Activated naive CD4-positive, alpha-beta T cell treated with anti-CD3 and anti-CD28 coated beads, Interleukin-2, amount 50 U/mL, for 24 hours (primary cell): Measurements from ENCODE around the gene TLE4.
A peak's percentile ranks its signal among the peaks of the same experiment; 100 is the strongest.

Experiments used
- H3K27ac Mint-ChIP-seq: one replicate; pipeline ENCODE4 v1.8.0; 2021; ENCODE audit warnings: mild to moderate bottlenecking, mixed read lengths
- H3K27me3 Mint-ChIP-seq: one replicate; pipeline ENCODE4 v1.8.0; 2021; ENCODE audit warnings: mixed read lengths
- H3K36me3 Mint-ChIP-seq: one replicate; pipeline ENCODE4 v1.8.0; 2021; ENCODE audit warnings: mixed read lengths
- H3K4me1 Mint-ChIP-seq: one replicate; pipeline ENCODE4 v1.8.0; 2021; ENCODE audit warnings: mixed read lengths
- H3K4me3 Mint-ChIP-seq: one replicate; pipeline ENCODE4 v1.8.0; 2021; ENCODE audit warnings: mild to moderate bottlenecking, mixed read lengths
- H3K9me3 Mint-ChIP-seq: one replicate; pipeline ENCODE4 v1.8.0; 2021; ENCODE audit warnings: mixed read lengths

Gene TLE4

DNA sequence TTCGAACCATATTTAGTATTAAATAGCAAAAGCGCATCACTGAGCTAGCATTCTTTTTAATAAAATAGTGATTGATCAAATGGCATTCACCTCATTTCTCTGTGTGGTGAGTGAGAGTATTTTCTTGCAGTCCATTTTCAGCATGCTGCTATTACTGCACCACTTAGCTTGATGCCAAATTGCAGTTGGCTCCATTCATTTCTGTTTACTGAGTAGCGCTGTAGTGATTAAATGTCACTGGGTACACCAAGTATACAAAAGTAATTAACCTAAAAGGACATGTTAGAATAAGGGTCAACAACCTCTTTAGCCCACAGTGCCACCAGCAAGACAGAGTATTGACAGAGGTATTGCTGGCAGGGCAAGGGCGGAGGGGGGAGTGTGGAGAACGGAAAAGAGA, 122.0 kb downstream of the TLE4 start:
- H3K36me3 Mint-ChIP-seq: peaks cover 5% of the 10 kb centered on the region
- H3K27me3 Mint-ChIP-seq: no peaks in the 10 kb centered on the region
- H3K4me3 Mint-ChIP-seq: no peak overlapping the region
- no peaks in the 10 kb centered on the region for H3K9me3 Mint-ChIP-seq
- peaks cover 77% of the 10 kb centered on the region for H3K4me1 Mint-ChIP-seq
- no peak overlapping the region for H3K27ac Mint-ChIP-seq

DNA sequence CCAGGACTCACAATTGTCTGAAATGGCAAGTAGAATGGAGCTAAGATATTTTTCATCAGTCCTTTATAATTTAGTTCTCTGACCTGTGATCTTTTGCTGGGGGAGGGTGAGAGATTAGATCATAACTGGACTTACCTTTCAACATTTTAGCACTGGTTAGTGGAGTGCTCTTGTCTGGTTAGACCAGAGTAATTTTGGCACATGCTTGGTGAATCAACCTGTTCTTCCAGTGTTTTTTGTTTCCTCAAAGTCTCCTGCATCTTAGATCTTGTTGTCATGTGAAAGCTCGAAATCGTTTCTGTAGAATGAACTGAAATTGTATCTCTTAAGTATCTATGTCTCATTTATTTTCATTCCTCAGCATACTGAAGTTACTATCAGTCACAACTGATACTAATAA, 122.4 kb downstream of the TLE4 start:
- peaks cover 78% of the 10 kb centered on the region for H3K4me1 Mint-ChIP-seq
- peaks cover 5% of the 10 kb centered on the region for H3K36me3 Mint-ChIP-seq
- no peak overlapping the region for H3K4me3 Mint-ChIP-seq
- H3K27me3 Mint-ChIP-seq: no peaks in the 10 kb centered on the region
- H3K9me3 Mint-ChIP-seq: no peaks in the 10 kb centered on the region
- H3K27ac Mint-ChIP-seq: no peak overlapping the region

DNA sequence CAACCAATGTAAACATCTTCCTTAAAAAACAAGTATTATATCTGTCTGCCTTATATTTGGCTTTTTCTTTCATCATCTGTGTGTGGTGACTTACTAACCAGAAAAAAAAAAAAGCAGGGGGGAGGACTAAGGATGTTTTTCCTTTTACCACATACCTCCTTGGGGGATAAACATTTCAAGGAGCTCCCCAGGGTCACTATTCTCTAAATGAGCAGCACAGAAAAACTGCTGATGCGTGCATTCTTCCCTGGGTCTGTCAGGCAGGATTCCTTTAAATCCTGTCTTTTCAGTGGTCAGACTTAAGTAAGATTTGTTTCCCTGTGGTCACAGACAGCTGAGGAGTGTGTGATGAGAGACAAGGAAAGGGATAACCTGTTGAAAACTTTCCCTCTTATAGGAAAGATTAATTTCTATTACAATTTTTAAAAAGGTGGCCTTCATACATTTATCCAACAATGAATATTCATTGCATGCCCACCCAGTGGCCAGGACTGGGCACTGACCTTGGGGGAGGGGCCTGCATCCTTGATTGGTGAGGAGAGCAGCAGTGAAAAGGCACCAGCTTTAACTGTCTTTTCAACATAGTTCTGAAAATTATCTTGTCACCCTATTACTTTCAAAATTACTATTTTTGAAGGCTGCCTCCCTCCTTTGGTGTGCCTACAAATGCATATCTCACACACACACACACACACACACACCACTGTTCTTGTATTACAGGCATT, 123.1 kb downstream of the TLE4 start:
- no peaks in the 10 kb centered on the region for H3K9me3 Mint-ChIP-seq
- H3K27me3 Mint-ChIP-seq: no peaks in the 10 kb centered on the region
- H3K36me3 Mint-ChIP-seq: peaks cover 5% of the 10 kb centered on the region
- H3K4me1 Mint-ChIP-seq: peaks cover 84% of the 10 kb centered on the region
- H3K27ac Mint-ChIP-seq: no peak overlapping the region
- no peak overlapping the region for H3K4me3 Mint-ChIP-seq

DNA sequence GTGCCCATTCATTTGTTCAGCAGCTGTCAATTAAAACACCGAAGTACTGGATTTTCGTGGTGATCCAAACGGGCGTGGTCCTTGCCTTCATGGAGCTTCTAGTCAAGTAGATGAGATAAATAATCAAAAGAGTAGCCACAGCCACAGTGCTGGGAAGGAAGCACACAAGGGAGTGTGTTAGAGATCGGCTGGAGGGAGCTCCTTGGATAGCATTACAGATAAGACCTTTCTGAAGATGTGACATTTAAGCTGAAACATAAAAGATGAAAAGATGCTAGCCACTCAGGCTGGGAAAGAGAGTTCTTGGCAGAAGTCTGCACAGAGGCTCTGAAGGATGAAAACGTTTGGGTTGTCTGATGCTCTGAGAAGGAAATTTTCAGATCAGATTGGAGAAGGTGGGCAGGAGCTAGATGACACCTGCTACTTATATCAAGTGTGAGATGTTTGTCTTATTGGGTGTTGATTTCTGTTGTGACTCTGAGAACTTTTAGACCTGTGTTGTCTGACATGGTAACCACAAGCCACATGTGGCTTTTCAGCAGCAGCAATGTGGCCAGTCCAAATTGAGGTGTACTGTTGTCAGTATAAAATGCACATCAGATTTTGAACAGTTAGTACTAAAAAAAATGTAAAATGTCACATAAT, 123.9 kb downstream of the TLE4 start:
- Mint-ChIP-seq H3K4me1 (peaks cover 88% of the 10 kb centered on the region), H3K9me3 (no peaks in the 10 kb centered on the region), H3K27ac (peak overlapping the region; percentile 38), H3K36me3 (peaks cover 3% of the 10 kb centered on the region), H3K27me3 (no peaks in the 10 kb centered on the region), H3K4me3 (no peak overlapping the region)

DNA sequence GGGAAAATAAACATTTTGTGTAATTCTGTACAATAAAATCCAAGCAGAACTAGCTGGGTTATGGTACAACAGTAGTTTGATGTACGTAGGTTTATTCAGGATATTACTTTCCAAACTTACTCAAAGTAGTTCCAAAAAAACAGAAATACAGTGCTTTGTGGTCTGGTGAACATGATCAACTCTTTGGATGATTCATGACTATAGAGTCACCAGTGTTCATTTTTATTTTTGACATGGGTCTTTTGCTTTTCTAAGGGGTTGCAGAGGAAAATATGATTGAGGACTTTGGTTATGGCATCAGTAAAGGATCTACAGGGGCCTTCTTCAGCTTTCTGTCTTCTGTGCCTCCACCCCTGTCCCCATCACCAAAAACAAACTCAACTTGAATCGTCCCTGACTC, 127.2 kb downstream of the TLE4 start:
- no peak overlapping the region for H3K27ac Mint-ChIP-seq
- H3K36me3 Mint-ChIP-seq: no peaks in the 10 kb centered on the region
- H3K27me3 Mint-ChIP-seq: no peaks in the 10 kb centered on the region
- H3K9me3 Mint-ChIP-seq: no peaks in the 10 kb centered on the region
- H3K4me3 Mint-ChIP-seq: no peak overlapping the region
- H3K4me1 Mint-ChIP-seq: peaks cover 68% of the 10 kb centered on the region

DNA sequence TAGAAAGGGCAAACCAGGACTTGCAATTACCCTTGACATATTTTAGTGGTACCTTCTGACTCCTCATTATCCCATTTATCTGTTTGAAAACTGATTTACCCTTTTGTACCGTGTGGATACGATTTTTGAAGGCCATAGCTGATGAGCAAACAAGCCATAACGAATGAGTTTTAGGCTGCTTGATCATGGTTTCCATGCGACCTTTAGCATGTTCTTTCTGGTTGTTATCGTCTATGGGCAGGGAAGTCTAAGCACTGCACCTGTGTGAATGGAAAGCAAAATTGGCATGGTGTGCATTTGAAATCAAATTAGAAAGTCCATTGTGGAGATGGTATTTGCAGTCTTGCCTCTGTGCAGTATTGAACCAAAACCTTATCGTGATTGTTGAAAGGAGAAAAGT, 127.7 kb downstream of the TLE4 start:
- Mint-ChIP-seq H3K27ac (no peak overlapping the region), H3K4me3 (no peak overlapping the region), H3K9me3 (no peaks in the 10 kb centered on the region), H3K36me3 (peaks cover 3% of the 10 kb centered on the region), H3K27me3 (no peaks in the 10 kb centered on the region), H3K4me1 (peaks cover 63% of the 10 kb centered on the region)

DNA sequence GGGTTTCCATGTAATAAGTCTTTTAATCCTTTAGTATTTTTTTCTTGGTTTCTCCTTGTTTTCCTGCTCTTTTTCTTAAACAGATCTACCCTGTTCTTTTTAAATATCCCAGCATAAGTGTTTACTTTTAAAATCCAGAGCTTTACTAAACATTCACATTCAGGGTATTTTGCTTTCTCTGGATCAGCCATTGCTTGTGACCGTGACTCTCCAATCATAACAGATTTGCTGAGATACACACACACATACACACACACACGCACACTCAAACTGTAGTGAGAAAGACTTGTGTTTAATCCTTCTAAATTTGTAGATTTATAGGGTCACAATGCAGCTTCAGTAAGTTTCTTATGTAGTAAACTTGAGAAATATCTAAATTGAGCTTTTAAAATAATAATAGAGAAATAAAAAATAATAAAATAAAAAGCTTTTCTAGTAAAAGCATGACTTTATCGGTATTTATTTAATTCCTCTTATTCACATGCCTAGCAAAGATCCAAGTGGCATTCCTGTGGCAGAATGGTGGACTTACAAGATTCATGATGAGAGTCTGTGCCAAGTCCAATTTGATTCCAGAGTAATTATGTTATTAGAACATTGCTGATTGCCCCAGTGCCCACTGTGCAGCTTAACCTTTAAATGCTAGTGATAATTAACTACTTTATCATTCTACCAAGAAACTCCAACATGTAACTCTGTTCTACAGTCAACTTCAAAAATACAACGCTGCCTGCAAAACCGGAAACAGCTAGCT, 129.0 kb downstream of the TLE4 start:
- Mint-ChIP-seq H3K4me3 (no peak overlapping the region), H3K9me3 (no peaks in the 10 kb centered on the region), H3K27ac (no peak overlapping the region), H3K27me3 (no peaks in the 10 kb centered on the region), H3K36me3 (peaks cover 11% of the 10 kb centered on the region), H3K4me1 (peaks cover 53% of the 10 kb centered on the region)

DNA sequence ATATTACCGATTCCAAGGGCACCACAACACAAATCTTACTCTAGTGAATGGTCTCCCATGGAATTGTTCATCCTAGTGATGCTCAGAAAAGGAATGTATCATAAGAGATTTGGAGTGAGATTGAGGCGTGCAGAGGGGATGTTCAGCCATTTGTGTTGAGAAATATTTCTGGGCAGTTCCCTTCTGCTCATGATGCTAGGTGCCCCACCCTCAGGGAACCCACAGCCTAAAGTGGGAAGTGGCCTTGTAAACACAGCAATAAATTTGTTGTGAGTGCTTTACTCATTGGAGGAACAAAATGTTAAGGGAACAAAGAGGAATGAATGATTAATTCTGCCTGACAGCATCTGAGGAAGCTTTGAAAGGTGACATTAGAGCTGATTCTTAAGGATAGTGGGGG, 129.9 kb downstream of the TLE4 start:
- H3K9me3 Mint-ChIP-seq: no peaks in the 10 kb centered on the region
- H3K36me3 Mint-ChIP-seq: peaks cover 12% of the 10 kb centered on the region
- peaks cover 48% of the 10 kb centered on the region for H3K4me1 Mint-ChIP-seq
- H3K27me3 Mint-ChIP-seq: no peaks in the 10 kb centered on the region
- H3K27ac Mint-ChIP-seq: no peak overlapping the region
- H3K4me3 Mint-ChIP-seq: no peak overlapping the region

DNA sequence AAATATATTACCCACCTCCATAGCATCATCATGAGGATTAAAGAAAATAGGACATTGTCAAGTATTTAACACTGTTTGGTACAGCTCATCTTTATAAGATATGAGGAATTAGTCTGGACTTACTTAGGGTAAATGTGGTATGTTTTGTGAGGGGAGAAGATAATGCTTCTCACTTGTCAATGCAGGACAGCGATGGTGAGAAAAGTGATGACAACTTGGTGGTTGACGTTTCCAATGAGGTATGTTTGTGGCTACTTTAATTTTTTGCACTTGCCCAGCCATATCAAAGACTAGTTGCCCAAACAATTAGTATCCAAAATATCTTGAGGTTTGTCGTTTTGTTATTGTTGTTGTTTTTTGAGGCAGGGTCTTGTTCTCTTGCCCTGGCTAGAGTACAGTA, 133.9 kb downstream of the TLE4 start:
- H3K27ac Mint-ChIP-seq: no peak overlapping the region
- peaks cover 14% of the 10 kb centered on the region for H3K4me1 Mint-ChIP-seq
- H3K36me3 Mint-ChIP-seq: peaks cover 24% of the 10 kb centered on the region
- no peaks in the 10 kb centered on the region for H3K27me3 Mint-ChIP-seq
- no peak overlapping the region for H3K4me3 Mint-ChIP-seq
- no peaks in the 10 kb centered on the region for H3K9me3 Mint-ChIP-seq

DNA sequence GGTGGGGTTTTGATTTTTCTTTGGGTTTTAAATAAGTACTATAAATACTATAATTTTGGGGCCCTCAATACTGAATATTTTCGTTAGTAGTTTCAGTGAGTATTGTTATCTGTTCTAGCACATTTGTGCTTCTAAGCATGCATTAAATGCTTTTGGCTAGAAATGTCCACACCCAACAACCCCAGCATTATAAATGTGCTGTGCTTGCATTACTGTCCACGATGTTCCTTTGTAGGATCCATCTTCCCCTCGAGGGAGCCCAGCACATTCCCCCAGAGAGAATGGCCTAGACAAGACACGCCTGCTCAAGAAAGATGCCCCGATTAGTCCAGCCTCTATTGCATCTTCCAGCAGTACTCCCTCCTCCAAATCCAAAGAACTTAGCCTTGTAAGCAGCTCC, 134.7 kb downstream of the TLE4 start:
- Mint-ChIP-seq H3K36me3 (peaks cover 29% of the 10 kb centered on the region), H3K9me3 (no peaks in the 10 kb centered on the region), H3K4me1 (peaks cover 16% of the 10 kb centered on the region), H3K4me3 (no peak overlapping the region), H3K27ac (no peak overlapping the region), H3K27me3 (no peaks in the 10 kb centered on the region)

DNA sequence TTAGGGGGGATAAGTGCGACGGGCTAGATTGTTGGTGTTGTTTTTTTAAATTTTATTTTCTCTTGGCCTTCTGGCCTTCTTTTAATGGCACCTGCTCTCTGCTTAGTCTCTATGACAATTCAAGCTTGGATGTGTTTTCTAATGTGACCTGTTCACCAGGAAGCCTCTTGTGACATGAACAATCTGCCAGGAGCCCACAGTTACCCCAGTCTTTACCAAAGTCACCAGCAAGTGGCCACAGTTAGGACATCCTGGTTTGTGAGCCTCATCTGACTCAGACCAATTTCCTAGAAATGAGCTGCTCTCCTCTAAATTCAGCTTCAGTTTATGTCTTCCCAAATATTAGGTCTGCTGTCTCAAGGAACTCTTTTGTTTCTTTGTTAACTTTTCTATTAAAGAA, 135.8 kb downstream of the TLE4 start:
- H3K4me1 Mint-ChIP-seq: peaks cover 14% of the 10 kb centered on the region
- H3K9me3 Mint-ChIP-seq: no peaks in the 10 kb centered on the region
- H3K36me3 Mint-ChIP-seq: peaks cover 29% of the 10 kb centered on the region
- H3K4me3 Mint-ChIP-seq: no peak overlapping the region
- no peaks in the 10 kb centered on the region for H3K27me3 Mint-ChIP-seq
- H3K27ac Mint-ChIP-seq: no peak overlapping the region

DNA sequence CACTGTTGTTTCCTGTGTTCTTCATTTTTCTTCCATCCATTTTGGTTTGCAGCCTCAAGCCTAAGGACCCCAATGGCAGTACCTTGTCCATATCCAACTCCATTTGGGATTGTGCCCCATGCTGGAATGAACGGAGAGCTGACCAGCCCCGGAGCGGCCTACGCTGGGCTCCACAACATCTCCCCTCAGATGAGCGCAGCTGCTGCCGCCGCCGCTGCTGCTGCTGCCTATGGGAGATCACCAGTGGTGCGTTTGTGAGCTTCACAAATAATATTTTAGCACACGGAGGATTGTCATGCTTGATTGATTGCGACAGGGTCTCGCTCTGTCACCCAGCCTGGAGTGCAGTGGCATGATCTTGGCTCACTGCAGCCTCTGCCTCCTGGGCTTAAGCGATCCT, 136.8 kb downstream of the TLE4 start:
- H3K4me3 Mint-ChIP-seq: no peak overlapping the region
- peaks cover 11% of the 10 kb centered on the region for H3K4me1 Mint-ChIP-seq
- H3K27me3 Mint-ChIP-seq: no peaks in the 10 kb centered on the region
- H3K27ac Mint-ChIP-seq: no peak overlapping the region
- no peaks in the 10 kb centered on the region for H3K9me3 Mint-ChIP-seq
- H3K36me3 Mint-ChIP-seq: peaks cover 31% of the 10 kb centered on the region

DNA sequence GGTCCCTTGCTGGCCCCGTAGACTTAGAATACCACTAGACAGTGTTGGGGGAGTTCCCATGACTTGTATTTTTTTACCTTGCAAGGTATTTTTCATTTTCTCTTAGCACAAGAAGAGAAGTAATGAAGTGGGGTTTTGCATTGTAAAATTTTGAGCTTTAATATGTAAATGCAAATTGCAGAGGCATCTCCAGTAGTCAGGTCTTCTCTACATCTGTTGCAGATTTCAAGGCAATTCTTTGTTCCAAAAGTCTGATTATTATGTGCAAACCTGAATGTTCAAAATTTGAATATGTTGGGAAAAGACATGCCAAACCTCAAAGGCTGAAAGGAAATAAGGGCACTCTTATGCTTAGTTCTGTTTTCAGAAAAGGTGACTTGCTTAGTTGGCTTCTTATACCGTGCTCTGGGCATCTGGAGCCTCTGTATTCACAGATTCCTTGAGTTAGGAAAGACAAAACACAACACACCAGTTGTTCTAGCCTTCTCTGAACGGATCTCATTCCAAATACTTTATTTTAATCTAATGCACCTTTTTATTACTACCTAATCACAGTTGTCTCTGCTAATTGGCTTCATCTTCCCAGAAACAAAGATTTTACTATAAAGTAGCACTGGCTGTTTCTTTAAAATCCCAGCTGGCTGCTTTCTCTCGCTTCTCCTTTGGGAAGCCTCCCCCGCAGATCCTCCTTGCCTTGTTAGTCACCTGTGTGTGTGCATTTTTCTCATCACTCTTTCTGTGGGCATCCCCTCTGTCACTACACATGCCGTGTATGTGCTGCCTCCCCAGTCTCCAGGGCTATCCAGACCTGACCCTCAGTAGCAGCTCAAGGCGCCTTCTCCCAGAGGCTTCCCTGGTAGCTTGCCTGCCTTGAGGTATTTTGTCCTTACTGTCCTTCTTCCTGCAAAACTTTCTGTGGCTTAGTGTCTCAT, 138.2 kb downstream of the TLE4 start:
- peaks cover 11% of the 10 kb centered on the region for H3K4me1 Mint-ChIP-seq
- H3K27ac Mint-ChIP-seq: peak overlapping the region; percentile 9
- H3K27me3 Mint-ChIP-seq: no peaks in the 10 kb centered on the region
- no peak overlapping the region for H3K4me3 Mint-ChIP-seq
- H3K9me3 Mint-ChIP-seq: no peaks in the 10 kb centered on the region
- peaks cover 29% of the 10 kb centered on the region for H3K36me3 Mint-ChIP-seq

DNA sequence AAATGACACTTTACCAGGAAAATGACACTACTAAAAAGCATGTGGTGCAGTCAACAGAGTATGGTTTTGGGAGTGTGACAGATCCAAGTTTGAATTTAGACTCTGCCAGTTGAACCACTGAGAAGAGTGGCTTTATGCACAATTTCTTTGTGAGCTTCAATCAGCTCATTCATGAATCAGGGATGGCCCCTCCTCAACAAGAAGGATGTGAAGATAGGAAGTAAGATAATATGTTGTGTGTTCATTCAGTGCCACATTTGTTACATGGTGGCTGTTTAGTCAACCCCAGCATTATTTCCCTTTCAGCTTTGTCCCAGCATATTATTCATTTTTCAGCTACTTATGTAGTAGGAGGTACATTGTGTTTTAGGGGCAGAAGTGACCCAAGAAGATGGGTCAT, 140.1 kb downstream of the TLE4 start:
- H3K27ac Mint-ChIP-seq: no peak overlapping the region

DNA sequence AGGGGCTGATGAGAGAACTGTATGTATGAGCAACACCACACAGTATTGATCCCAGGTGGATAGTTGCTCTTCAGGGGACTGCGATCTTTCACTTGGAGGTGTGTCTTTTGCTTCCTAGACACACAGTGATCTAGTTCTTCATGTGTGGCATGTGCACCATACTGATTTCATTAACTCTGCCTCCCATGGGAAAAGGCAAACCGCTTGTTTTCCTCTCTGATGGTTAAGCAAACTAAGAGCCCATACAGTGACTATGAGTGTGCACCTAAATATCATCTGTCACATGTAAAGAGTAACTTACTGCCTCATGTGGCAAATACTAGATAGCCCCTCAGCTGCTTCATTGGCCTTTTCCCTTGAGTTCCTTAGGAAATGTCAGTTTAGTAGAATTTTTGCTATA, 147.3 kb downstream of the TLE4 start:
- no peaks in the 10 kb centered on the region for H3K4me1 Mint-ChIP-seq
- H3K9me3 Mint-ChIP-seq: no peaks in the 10 kb centered on the region
- no peaks in the 10 kb centered on the region for H3K27me3 Mint-ChIP-seq
- no peak overlapping the region for H3K4me3 Mint-ChIP-seq
- no peak overlapping the region for H3K27ac Mint-ChIP-seq
- H3K36me3 Mint-ChIP-seq: peaks cover 26% of the 10 kb centered on the region

More for the DNA sequence above, 140.1 kb downstream of the TLE4 start:
- Mint-ChIP-seq H3K9me3 (no peaks in the 10 kb centered on the region), H3K4me1 (peaks cover 8% of the 10 kb centered on the region), H3K4me3 (no peak overlapping the region), H3K27me3 (no peaks in the 10 kb centered on the region), H3K36me3 (peaks cover 20% of the 10 kb centered on the region)
